Measurements from ENCODE around the gene UVRAG.

Gene UVRAG

DNA sequence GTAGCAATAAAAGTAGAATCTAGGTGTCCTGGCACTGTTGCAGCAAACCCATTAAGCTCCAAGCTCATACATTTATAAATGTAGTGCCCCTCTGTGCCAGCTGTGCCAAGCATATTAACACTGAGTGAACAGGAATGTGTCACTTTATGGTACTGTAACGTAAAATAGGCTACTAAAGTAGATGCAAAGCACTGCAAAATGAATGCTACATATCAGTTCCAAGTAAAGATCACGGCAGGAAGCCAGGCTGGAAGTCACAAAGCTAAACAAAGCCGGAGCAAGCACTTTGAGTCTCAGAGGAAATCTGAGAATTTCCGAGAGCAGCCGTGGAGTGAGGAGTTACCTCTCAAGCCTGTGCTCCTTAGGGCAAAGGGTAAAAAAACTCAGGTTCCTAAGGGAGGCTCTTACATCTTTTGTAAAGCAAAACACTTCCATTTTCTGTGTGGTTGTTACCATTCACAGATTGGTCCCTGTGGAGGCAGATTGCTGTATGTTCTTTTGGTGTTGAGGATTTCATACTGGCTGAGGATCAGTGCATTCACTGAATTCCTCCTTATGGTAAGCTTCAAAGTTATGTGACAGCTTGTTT, 305.6 kb downstream of the UVRAG start:
- Histone ChIP-seq H3K4me3 (ENCODE audit: low read depth, low read length) (no peak overlapping the region), H3K4me1 (ENCODE audit: control insufficient read depth, insufficient read depth, low read length) (peaks cover 16% of the 10 kb centered on the region), H3K9ac (ENCODE audit: low read depth, low read length) (no peak overlapping the region), H3K9me3 (ENCODE audit: control insufficient read depth, insufficient read depth, low read length) (no peaks in the 10 kb centered on the region), H3K27me3 (ENCODE audit: control insufficient read depth, insufficient read depth, low read length) (no peaks in the 10 kb centered on the region), H3K36me3 (ENCODE audit: control insufficient read depth, insufficient read depth, low read length) (no peaks in the 10 kb centered on the region)

DNA sequence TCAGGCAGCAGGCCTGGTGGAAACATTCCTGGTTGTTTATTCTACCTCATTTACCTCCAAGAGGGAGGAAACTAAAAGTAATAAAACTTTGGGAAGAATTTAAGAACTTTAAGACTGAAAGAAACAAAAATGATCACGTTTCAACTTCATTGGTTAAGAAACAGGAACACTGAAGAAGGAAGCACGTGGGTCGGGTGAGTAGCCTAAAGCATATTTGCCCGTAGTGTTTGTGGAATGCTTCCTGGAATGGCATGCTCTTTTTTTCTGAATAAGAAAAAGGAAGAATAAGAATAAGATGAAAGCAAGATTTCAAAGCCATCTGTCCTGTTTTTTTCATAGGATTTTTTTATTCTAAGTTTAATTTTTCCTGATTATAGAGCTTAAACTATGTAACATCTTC, 308.2 kb downstream of the UVRAG start:
- H3K9ac ChIP-seq (ENCODE audit: low read depth, low read length), result no peak overlapping the region
- no peaks in the 10 kb centered on the region for H3K27me3 ChIP-seq (ENCODE audit: control insufficient read depth, insufficient read depth, low read length)
- H3K4me1 ChIP-seq (ENCODE audit: control insufficient read depth, insufficient read depth, low read length), result peaks cover 16% of the 10 kb centered on the region
- H3K36me3 ChIP-seq (ENCODE audit: control insufficient read depth, insufficient read depth, low read length), result no peaks in the 10 kb centered on the region
- H3K9me3 ChIP-seq (ENCODE audit: control insufficient read depth, insufficient read depth, low read length), result no peaks in the 10 kb centered on the region
- H3K4me3 ChIP-seq (ENCODE audit: low read depth, low read length), result no peak overlapping the region

DNA sequence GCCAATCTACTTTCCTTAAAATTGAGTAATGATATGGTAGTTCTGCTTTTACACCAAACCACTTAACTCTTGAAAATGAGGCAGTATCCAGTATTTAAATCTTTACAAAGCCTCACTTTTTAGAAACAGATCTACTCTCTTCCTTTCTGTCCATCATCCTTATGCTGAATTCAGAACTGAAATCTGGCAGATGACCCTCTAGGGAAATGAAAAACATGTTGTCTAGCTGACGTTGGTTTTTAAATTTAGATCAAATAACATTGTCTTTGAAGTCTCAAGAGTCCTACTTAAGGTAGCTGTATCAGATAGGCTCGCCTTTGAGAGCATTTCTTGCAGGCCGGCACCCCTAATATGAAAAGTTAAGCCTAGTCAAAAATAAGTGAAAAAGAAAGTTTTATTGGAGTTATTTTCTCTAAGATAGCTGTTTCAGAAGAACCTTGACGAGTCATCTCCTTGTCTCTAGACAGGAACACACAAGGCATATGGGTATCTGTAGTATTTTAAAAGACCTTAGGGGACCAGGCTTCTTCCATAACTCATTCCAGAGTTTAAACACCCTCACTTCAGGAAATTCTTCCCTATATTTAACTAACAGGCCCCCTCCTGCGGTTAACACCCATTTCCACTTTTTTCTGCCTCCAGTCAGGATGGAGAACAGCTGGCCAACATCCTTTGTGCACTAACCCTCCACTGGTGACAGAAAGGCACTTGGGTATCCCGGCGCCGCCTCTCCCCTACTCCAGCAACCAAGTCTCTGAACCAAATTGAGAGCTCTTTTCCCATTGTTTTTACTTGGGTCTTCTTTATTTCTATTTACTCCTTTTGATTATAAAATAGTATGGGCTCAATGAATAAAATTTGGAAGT, 310.1 kb downstream of the UVRAG start:
- no peak overlapping the region for H3K9ac ChIP-seq (ENCODE audit: low read depth, low read length)

DNA sequence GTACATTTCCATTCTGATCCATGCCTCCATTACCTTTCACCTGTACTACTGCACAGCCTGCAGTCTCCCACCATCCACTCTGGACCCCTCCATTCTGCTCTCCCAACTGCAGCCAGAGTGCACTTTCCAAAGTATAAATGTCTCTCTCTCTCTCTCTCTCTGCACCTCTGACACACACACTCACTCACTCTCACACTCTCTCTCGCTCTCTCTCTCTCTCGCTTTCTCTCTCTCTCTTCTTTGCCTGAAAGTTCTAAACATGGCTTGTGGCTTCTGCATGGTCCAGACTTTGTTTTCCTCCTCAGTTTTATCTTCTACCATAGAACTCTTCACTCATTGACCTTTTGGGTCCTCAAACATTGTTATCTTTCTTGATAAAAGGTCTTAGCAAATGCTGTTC, 314.7 kb downstream of the UVRAG start:
- Histone ChIP-seq H3K9me3 (ENCODE audit: control insufficient read depth, insufficient read depth, low read length) (no peaks in the 10 kb centered on the region), H3K9ac (ENCODE audit: low read depth, low read length) (no peak overlapping the region), H3K4me3 (ENCODE audit: low read depth, low read length) (no peak overlapping the region), H3K27me3 (ENCODE audit: control insufficient read depth, insufficient read depth, low read length) (no peaks in the 10 kb centered on the region), H3K4me1 (ENCODE audit: control insufficient read depth, insufficient read depth, low read length) (no peaks in the 10 kb centered on the region), H3K36me3 (ENCODE audit: control insufficient read depth, insufficient read depth, low read length) (no peaks in the 10 kb centered on the region)

More for the DNA sequence above, 310.1 kb downstream of the UVRAG start:
- Histone ChIP-seq H3K36me3 (ENCODE audit: control insufficient read depth, insufficient read depth, low read length) (no peaks in the 10 kb centered on the region), H3K9me3 (ENCODE audit: control insufficient read depth, insufficient read depth, low read length) (no peaks in the 10 kb centered on the region), H3K27me3 (ENCODE audit: control insufficient read depth, insufficient read depth, low read length) (no peaks in the 10 kb centered on the region), H3K4me3 (ENCODE audit: low read depth, low read length) (no peak overlapping the region), H3K4me1 (ENCODE audit: control insufficient read depth, insufficient read depth, low read length) (peaks cover 10% of the 10 kb centered on the region)

DNA sequence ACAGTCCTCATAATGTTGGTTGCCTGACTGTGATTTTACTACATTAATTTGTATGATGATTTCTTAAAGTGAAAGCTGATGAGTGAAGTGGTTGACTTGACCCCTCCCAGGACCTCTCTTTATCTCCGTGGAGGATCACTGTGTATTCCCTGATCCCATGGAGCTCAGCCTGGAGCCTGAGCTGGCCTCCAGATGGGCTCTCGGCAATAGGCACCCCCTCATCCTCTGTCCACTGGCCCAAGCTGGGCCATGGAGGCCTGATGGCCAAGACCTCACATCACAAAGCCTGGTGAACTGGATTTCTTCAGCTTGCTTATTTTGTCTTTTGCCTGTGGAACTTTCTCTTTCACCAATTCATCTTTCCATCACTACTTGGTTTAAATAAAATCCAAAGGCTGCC, 316.1 kb downstream of the UVRAG start:
- Histone ChIP-seq H3K9me3 (ENCODE audit: control insufficient read depth, insufficient read depth, low read length) (no peaks in the 10 kb centered on the region), H3K27me3 (ENCODE audit: control insufficient read depth, insufficient read depth, low read length) (no peaks in the 10 kb centered on the region), H3K4me1 (ENCODE audit: control insufficient read depth, insufficient read depth, low read length) (no peaks in the 10 kb centered on the region), H3K4me3 (ENCODE audit: low read depth, low read length) (no peak overlapping the region), H3K9ac (ENCODE audit: low read depth, low read length) (no peak overlapping the region), H3K36me3 (ENCODE audit: control insufficient read depth, insufficient read depth, low read length) (no peaks in the 10 kb centered on the region)

DNA sequence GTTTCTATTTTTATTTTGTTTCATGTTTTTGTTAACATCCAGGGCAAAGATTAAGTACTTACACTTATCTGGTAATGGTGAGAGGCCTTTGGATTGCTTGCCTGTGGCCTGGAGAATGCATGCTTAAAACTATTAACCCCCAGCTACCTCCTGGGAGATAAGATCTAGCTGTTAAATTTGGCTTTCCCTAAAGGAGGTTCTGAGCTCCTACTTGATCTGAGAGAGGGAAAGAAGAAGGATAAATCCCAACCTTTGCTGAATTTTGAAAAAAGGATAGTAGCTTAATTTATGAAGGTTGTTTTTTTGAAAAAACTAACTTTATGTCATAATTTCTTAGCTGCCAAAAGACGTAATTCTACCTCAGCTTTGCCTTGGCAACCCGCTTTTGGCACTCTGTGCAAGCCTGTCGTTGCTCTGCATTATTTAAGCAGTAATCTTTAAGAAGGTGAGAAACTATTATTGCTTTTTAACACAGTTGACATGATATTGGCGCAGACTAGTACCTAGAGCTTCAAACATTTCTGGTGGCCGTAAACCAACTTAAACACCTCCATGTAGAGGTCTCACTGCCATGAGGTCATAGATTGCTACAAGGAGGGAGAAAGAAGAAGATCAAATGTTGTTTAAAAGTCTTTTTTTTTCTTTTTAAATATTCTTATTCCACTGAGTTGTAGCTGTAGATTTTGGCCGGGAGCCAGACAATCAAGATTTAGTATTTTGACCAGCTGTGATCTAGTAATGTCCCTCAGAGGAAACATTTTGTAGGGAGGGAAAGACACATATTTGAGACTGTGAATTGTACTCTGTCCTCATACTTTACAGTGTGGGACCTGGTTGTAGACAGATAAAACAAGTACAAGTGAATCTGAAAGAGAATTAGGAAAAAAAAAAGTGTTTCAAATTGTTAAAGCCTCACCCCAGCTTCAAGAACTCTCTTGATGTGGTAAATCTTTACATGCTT, 316.9 kb downstream of the UVRAG start:
- no peak overlapping the region for H3K4me3 ChIP-seq (ENCODE audit: low read depth, low read length)
- H3K36me3 ChIP-seq (ENCODE audit: control insufficient read depth, insufficient read depth, low read length), result no peaks in the 10 kb centered on the region
- no peak overlapping the region for H3K9ac ChIP-seq (ENCODE audit: low read depth, low read length)
- H3K27me3 ChIP-seq (ENCODE audit: control insufficient read depth, insufficient read depth, low read length), result no peaks in the 10 kb centered on the region
- H3K9me3 ChIP-seq (ENCODE audit: control insufficient read depth, insufficient read depth, low read length), result no peaks in the 10 kb centered on the region
- H3K4me1 ChIP-seq (ENCODE audit: control insufficient read depth, insufficient read depth, low read length), result no peaks in the 10 kb centered on the region

DNA sequence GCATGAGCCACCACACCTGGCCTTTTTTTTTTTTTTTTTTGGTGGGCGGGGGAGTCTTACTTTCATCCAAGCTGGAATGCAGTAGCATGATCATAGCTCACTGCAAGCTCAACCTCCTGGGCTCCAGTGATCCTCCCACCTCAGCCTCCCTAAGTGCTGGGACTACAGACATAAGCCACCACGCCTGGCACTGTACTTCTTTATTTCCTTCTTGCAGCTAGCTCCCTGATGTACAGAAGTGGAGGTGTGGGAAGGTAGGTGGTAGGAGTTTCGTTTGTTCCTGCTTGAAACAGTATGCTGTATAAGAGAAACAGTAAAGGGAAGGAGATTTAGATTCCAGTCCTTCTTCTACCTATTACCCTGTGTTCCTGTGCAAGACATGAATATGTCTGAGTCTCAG, 319.2 kb downstream of the UVRAG start:
- H3K27me3 ChIP-seq (ENCODE audit: control insufficient read depth, insufficient read depth, low read length), result no peaks in the 10 kb centered on the region
- H3K36me3 ChIP-seq (ENCODE audit: control insufficient read depth, insufficient read depth, low read length), result no peaks in the 10 kb centered on the region
- H3K4me1 ChIP-seq (ENCODE audit: control insufficient read depth, insufficient read depth, low read length), result no peaks in the 10 kb centered on the region
- no peak overlapping the region for H3K4me3 ChIP-seq (ENCODE audit: low read depth, low read length)
- no peak overlapping the region for H3K9ac ChIP-seq (ENCODE audit: low read depth, low read length)
- no peaks in the 10 kb centered on the region for H3K9me3 ChIP-seq (ENCODE audit: control insufficient read depth, insufficient read depth, low read length)

DNA sequence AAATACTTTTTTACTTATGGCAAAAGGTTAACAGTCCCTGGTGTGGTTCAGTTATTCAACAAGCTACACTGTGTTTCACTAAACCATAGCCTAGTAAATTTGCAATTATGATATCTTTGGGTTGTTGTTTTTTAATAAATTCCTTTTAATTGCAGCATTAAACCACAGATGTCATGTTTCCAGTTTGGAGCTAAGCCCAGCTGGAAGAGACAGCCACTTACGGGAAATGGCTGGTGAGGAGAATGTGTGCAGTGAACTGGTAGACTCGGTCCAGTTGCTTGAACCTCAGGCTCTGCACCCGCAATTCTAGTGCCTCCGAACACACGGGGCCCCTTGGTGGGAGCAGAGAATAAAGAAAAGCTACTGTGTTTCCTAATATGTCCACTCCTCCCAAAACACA, 320.5 kb downstream of the UVRAG start:
- Histone ChIP-seq H3K36me3 (ENCODE audit: control insufficient read depth, insufficient read depth, low read length) (no peaks in the 10 kb centered on the region), H3K27me3 (ENCODE audit: control insufficient read depth, insufficient read depth, low read length) (no peaks in the 10 kb centered on the region), H3K9ac (ENCODE audit: low read depth, low read length) (no peak overlapping the region), H3K9me3 (ENCODE audit: control insufficient read depth, insufficient read depth, low read length) (no peaks in the 10 kb centered on the region), H3K4me1 (ENCODE audit: control insufficient read depth, insufficient read depth, low read length) (no peaks in the 10 kb centered on the region), H3K4me3 (ENCODE audit: low read depth, low read length) (no peak overlapping the region)

DNA sequence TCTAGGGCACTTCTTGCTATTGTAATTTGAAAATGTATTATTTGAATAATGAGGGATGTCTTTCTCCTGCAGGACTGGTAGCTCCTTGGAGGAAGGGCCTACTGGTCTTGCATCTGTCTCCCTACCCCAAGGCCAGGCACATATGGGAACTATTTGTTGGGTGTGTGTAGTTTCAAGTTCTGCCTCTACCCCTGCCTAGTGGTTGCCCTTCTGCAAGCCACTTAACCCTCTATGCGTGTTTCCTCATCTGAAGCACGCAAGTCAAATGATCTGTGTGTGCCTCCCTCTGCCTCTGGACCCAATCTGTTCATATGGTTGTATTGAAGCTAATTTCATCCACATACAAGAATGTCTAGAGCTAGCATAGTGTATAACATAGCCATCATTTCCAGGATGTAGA, 324.3 kb downstream of the UVRAG start:
- no peaks in the 10 kb centered on the region for H3K9me3 ChIP-seq (ENCODE audit: control insufficient read depth, insufficient read depth, low read length)

DNA sequence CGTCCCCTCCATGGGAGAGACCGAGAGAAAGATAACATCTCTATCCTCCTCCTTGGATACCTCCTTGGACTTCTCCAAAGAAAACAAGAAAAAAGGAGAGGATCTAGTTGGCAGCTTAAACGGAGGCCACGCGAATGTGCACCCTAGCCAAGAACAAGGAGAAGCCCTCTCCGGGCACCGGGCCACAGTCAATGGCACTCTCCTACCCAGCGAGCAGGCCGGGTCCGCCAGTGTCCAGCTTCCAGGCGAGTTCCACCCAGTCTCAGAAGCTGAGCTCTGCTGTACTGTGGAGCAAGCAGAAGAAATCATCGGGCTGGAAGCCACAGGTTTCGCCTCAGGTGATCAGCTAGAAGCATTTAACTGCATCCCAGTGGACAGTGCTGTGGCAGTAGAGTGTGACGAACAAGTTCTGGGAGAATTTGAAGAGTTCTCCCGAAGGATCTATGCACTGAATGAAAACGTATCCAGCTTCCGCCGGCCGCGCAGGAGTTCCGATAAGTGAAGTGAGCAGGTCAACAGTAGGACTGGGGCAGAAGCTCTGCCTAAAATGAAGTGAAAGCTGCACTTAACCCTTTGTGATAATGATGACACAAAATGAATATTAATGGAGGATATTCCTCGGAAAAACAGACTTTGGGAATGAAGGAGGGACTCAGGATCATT, 326.0 kb downstream of the UVRAG start:
- no peaks in the 10 kb centered on the region for H3K36me3 ChIP-seq (ENCODE audit: control insufficient read depth, insufficient read depth, low read length)
- no peaks in the 10 kb centered on the region for H3K4me1 ChIP-seq (ENCODE audit: control insufficient read depth, insufficient read depth, low read length)
- H3K9me3 ChIP-seq (ENCODE audit: control insufficient read depth, insufficient read depth, low read length), result no peaks in the 10 kb centered on the region
- H3K27me3 ChIP-seq (ENCODE audit: control insufficient read depth, insufficient read depth, low read length), result no peaks in the 10 kb centered on the region
- no peak overlapping the region for H3K4me3 ChIP-seq (ENCODE audit: low read depth, low read length)
- no peak overlapping the region for H3K9ac ChIP-seq (ENCODE audit: low read depth, low read length)

More for the DNA sequence above, 324.3 kb downstream of the UVRAG start:
- H3K4me3 ChIP-seq (ENCODE audit: low read depth, low read length), result no peak overlapping the region
- no peaks in the 10 kb centered on the region for H3K4me1 ChIP-seq (ENCODE audit: control insufficient read depth, insufficient read depth, low read length)
- no peaks in the 10 kb centered on the region for H3K36me3 ChIP-seq (ENCODE audit: control insufficient read depth, insufficient read depth, low read length)
- H3K27me3 ChIP-seq (ENCODE audit: control insufficient read depth, insufficient read depth, low read length), result no peaks in the 10 kb centered on the region
- no peak overlapping the region for H3K9ac ChIP-seq (ENCODE audit: low read depth, low read length)

DNA sequence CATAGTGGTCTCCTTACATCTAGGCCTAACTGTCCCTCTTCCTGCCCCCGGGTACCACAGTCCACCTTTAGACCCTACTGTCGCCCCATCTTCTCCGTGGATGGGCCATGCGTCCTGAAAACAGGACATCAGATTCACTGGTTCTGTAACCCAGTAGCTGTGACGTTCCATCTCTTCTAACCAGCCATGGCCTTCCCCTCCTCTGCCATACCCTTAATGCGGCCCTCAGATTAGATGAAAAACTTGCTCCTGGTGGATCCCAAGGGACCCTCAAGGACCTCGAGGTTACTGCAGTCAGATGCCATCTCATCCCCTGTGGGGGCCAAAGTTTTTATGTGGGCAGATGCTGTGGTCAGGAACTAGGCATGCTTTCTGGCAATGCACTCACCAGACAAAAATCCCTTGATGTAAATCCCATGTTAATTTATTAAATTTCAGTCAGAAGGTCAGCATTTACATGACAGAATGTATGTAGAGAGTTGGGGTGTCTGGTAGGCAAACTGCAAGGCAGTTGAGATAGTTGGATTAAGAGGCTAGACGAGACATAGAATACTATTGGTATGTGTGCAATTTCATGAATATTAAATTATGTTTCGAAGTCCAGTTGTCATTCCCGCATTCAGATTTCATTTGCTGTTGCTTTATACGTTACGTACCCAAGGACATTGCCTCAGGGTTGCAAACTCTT, 327.0 kb downstream of the UVRAG start:
- Histone ChIP-seq H3K27me3 (ENCODE audit: control insufficient read depth, insufficient read depth, low read length) (no peaks in the 10 kb centered on the region), H3K4me1 (ENCODE audit: control insufficient read depth, insufficient read depth, low read length) (no peaks in the 10 kb centered on the region), H3K36me3 (ENCODE audit: control insufficient read depth, insufficient read depth, low read length) (no peaks in the 10 kb centered on the region), H3K4me3 (ENCODE audit: low read depth, low read length) (no peak overlapping the region), H3K9me3 (ENCODE audit: control insufficient read depth, insufficient read depth, low read length) (no peaks in the 10 kb centered on the region), H3K9ac (ENCODE audit: low read depth, low read length) (no peak overlapping the region)
